HepG2 (cell line): Measurements from ENCODE around the gene CIB2. TPM values are rescaled to one million over a fixed set of nuclear protein-coding genes. Genes with fewer than 3 reads are reported as not detected.

ENCODE experiments used
- ATAC-seq: fragments of 200-7000 bp; cut with Tn5 transposase; 3 replicates; pipeline ENCODE4 v1.9.1; 2020; ENCODE audit warnings: mild to moderate bottlenecking, moderate library complexity
- BruUV-seq: library from RNA; stranded (reverse); fragments of 400-500 nt; replicated peaks from 2 replicates; lab custom pipeline; 2021; lab: Mats Ljungman, UMichigan
- CTCF ChIA-PET: fragments of 300-600 bp; formaldehyde crosslinking; extraction: SDS; loops from one replicate; lab custom pipeline; 2021; ENCODE audit warnings: low total read pairs, inconsistent platforms, low intra/inter-chr PET ratio; lab: Yijun Ruan, JAX
- POLR2A ChIA-PET: fragments of 350-600 bp; sonication (Branson Sonifier 250); formaldehyde crosslinking; loops from one replicate; lab custom pipeline; 2020; ENCODE audit warnings: antibody characterized with exemption, inconsistent platforms; lab: Yijun Ruan, JAX
- DNase-seq: peaks from one replicate; pipeline ENCODE4 v3.0.0-alpha.2; 2015; ENCODE audit warnings: low spot score
- FAIRE-seq: peaks from 3 replicates; lab custom pipeline; 2011; peaks lifted over from hg19 to GRCh38; lab: Jason Lieb, UNC
- H2AFZ ChIP-seq: one replicate; pipeline ENCODE4 v1.6.1; 2011; ENCODE audit warnings: low read length, inconsistent platforms
- H3K27ac ChIP-seq: fragments of 300-600 bp; 3 replicates; pipeline ENCODE4 v1.8.0; 2011; ENCODE audit warnings: mixed run types, mild to moderate bottlenecking, mixed read lengths, low read length, inconsistent platforms; ENCODE audit not compliant: insufficient read depth; ENCODE audit errors: extremely low read length
- H3K27me3 ChIP-seq, 2 experiments: fragments of 200-600 bp in 1 of 2; 2 replicates in 1 of 2; 3 replicates in 1 of 2; pipeline versions ENCODE4 v1.6.0 to v1.8.0; 2011; ENCODE audit warnings: low read length in 2 of 2, mild to moderate bottlenecking in 2 of 2, moderate library complexity in 2 of 2, inconsistent platforms in 1 of 2; ENCODE audit not compliant: insufficient read depth in 2 of 2, control insufficient read depth in 1 of 2
- H3K36me3 ChIP-seq, 2 experiments: fragments of 200-600 bp in 1 of 2; replicated peaks in 1 of 2; 2 replicates in 1 of 2; 3 replicates in 1 of 2; pipeline versions ENCODE4 v1.5.1 to v1.8.0; 2011; ENCODE audit warnings: low read length in 2 of 2, inconsistent platforms in 1 of 2; ENCODE audit not compliant: insufficient read depth in 2 of 2, control insufficient read depth in 1 of 2
- H3K4me1 ChIP-seq: 2 replicates; pipeline ENCODE4 v1.5.1; 2012; ENCODE audit warnings: low read length, inconsistent platforms; ENCODE audit not compliant: insufficient read depth
- H3K4me2 ChIP-seq: 2 replicates; pipeline ENCODE4 v1.6.0; 2011; ENCODE audit warnings: low read depth, low read length, inconsistent platforms
- H3K4me3 ChIP-seq, 3 experiments: fragments of 200-600 bp in 1 of 3; sonication (generic), shearing (Covaris generic) in 1 of 3; replicated peaks in 1 of 3; 2 replicates each; pipeline ENCODE4 v1.5.1; 2011 to 2016; ENCODE audit warnings: low read length in 3 of 3, inconsistent platforms in 2 of 3, low read depth in 2 of 3, mild to moderate bottlenecking in 2 of 3, control low read depth in 1 of 3, mixed read lengths in 1 of 3; ENCODE audit not compliant: insufficient read depth in 1 of 3
- H3K79me2 ChIP-seq: one replicate; pipeline ENCODE4 v1.6.1; 2011; ENCODE audit warnings: low read length, inconsistent platforms; ENCODE audit not compliant: insufficient read depth
- H3K9ac ChIP-seq: 2 replicates; pipeline ENCODE4 v1.6.0; 2011; ENCODE audit warnings: mild to moderate bottlenecking, low read depth, low read length, inconsistent platforms; ENCODE audit not compliant: insufficient read depth
- H3K9me3 ChIP-seq: 2 replicates; pipeline ENCODE4 v1.5.1; 2012; ENCODE audit warnings: mild to moderate bottlenecking, low read length
- H4K20me1 ChIP-seq: 2 replicates; pipeline ENCODE4 v1.6.0; 2011; ENCODE audit warnings: inconsistent platforms, mild to moderate bottlenecking, low read length, moderate library complexity; ENCODE audit not compliant: insufficient read depth
- BORCS8-MEF2B ChIP-seq: sonication (generic); formaldehyde crosslinking; IDR thresholded peaks from 2 replicates; pipeline ENCODE4 v1.8.0; 2022; ENCODE audit warnings: mild to moderate bottlenecking, missing genetic modification reagents
- FOXC1 ChIP-seq: sonication (generic); formaldehyde crosslinking; IDR thresholded peaks from 2 replicates; pipeline ENCODE4 v1.8.0; 2022; ENCODE audit warnings: mild to moderate bottlenecking, missing genetic modification reagents, borderline replicate concordance
- HNRNPLL ChIP-seq: fragments of 200-400 bp; formaldehyde crosslinking; IDR thresholded peaks from 2 replicates; pipeline ENCODE4 v1.6.1; 2017; ENCODE audit warnings: mild to moderate bottlenecking, low read depth, low read length; ENCODE audit not compliant: poor library complexity, severe bottlenecking
- KLF13 ChIP-seq: sonication (generic); formaldehyde crosslinking; IDR thresholded peaks from 2 replicates; pipeline ENCODE4 v1.4.0; 2020; ENCODE audit warnings: mild to moderate bottlenecking, missing genetic modification reagents
- MAZ ChIP-seq, 2 experiments: sonication (generic) in 1 of 2; formaldehyde crosslinking in 1 of 2; IDR thresholded peaks; 2 replicates each; pipeline versions ENCODE4 v1.5.0 to v1.6.1; 2012 to 2020; ENCODE audit warnings: low read depth in 2 of 2, mild to moderate bottlenecking in 2 of 2, borderline replicate concordance in 1 of 2, improper control_type of control experiment in 1 of 2, low read length in 1 of 2, missing genetic modification reagents in 1 of 2, moderate library complexity in 1 of 2
- MTF2 ChIP-seq: sonication (generic); formaldehyde crosslinking; IDR thresholded peaks from 2 replicates; pipeline ENCODE4 v1.5.0; 2020; ENCODE audit warnings: missing genetic modification reagents, borderline replicate concordance
- NRL ChIP-seq: sonication (generic); formaldehyde crosslinking; IDR thresholded peaks from 2 replicates; pipeline ENCODE4 v1.5.0; 2020; ENCODE audit warnings: missing genetic modification reagents, mild to moderate bottlenecking, moderate library complexity, borderline replicate concordance
- PAX8 ChIP-seq: sonication (generic); formaldehyde crosslinking; IDR thresholded peaks from 2 replicates; pipeline ENCODE4 v1.8.0; 2022; ENCODE audit warnings: mild to moderate bottlenecking, missing genetic modification reagents, borderline replicate concordance
- RARA ChIP-seq: IDR thresholded peaks from 2 replicates; pipeline ENCODE4 v1.6.1; 2016; ENCODE audit warnings: missing genetic modification reagents, missing compliant biosample characterization
- SETDB1 ChIP-seq: sonication (generic); formaldehyde crosslinking; IDR thresholded peaks from 2 replicates; pipeline ENCODE4 v1.5.1; 2020; ENCODE audit warnings: missing genetic modification reagents, mild to moderate bottlenecking, borderline replicate concordance
- TAF15 ChIP-seq: fragments of 200-400 bp; formaldehyde crosslinking; IDR thresholded peaks from one replicate; pipeline ENCODE4 v1.6.1; 2018; ENCODE audit warnings: mild to moderate bottlenecking, low read depth, low read length; ENCODE audit not compliant: poor library complexity, severe bottlenecking
- TBX2 ChIP-seq: sonication (generic); formaldehyde crosslinking; IDR thresholded peaks from 2 replicates; pipeline ENCODE4 v1.5.0; 2020; ENCODE audit warnings: missing genetic modification reagents, mild to moderate bottlenecking, borderline replicate concordance
- UBTF ChIP-seq: sonication (generic); formaldehyde crosslinking; IDR thresholded peaks from 2 replicates; pipeline ENCODE4 v1.4.0; 2020; ENCODE audit warnings: mild to moderate bottlenecking, missing genetic modification reagents
- ZNF180 ChIP-seq: sonication (generic); formaldehyde crosslinking; IDR thresholded peaks from 2 replicates; pipeline ENCODE4 v1.4.0; 2020; ENCODE audit warnings: low read depth, missing genetic modification reagents, borderline replicate concordance
- ZNF331 ChIP-seq: sonication (generic); formaldehyde crosslinking; IDR thresholded peaks from 2 replicates; pipeline ENCODE4 v1.4.0; 2020; ENCODE audit warnings: missing genetic modification reagents
- ZNF350 ChIP-seq: sonication (generic); formaldehyde crosslinking; IDR thresholded peaks from 2 replicates; pipeline ENCODE4 v1.4.0; 2020; ENCODE audit warnings: mild to moderate bottlenecking, low read depth, missing genetic modification reagents, borderline replicate concordance
- ZNF563 ChIP-seq: sonication (generic); formaldehyde crosslinking; IDR thresholded peaks from 2 replicates; pipeline ENCODE4 v1.8.0; 2022; ENCODE audit warnings: mild to moderate bottlenecking, moderate library complexity, missing genetic modification reagents
- ZNF615 ChIP-seq: sonication (generic); formaldehyde crosslinking; IDR thresholded peaks from 2 replicates; pipeline ENCODE4 v1.5.0; 2020; ENCODE audit warnings: mild to moderate bottlenecking, missing genetic modification reagents, borderline replicate concordance
- ZNF709 ChIP-seq: sonication (generic); formaldehyde crosslinking; IDR thresholded peaks from 2 replicates; pipeline ENCODE4 v1.5.0; 2020; ENCODE audit warnings: mild to moderate bottlenecking, missing genetic modification reagents
- ZSCAN31 ChIP-seq: sonication (generic); formaldehyde crosslinking; IDR thresholded peaks from 2 replicates; pipeline ENCODE4 v1.5.0; 2020; ENCODE audit warnings: low read depth, mild to moderate bottlenecking, missing genetic modification reagents
- WGBS: methylation state at CpG from one replicate; pipeline ENCODE4 v1.1.6; 2017; ENCODE audit warnings: low lambda C conversion rate; 5-methylcytosine and 5-hydroxymethylcytosine counted together
- in situ Hi-C: cut with HindIII; loops from 2 replicates; pipeline ENCODE4 v1.10.0; 2017; ENCODE audit warnings: low pct_unique_long_range_greater_than_20kb; ENCODE audit not compliant: extremely low pct_ligation_motif_present
- intact Hi-C: fragments of 100-400 bp; cut with micrococcal nuclease; formaldehyde crosslinking; loops from one replicate; pipeline ENCODE4 v1.10.0; 2022; ENCODE audit not compliant: unreplicated experiment
- polyA plus RNA-seq, 8 experiments: library from polyadenylated mRNA; depleted of rRNA in 3 of 8; stranded (reverse) in 7 of 8; unstranded in 1 of 8; fragments of >200 nt; fragmentation: Illumina TruSeq in 4 of 8; extraction: Trizol in 4 of 8; gene quantifications; 2 replicates each; pipeline versions ENCODE4 v1.2.1 to v1.2.3, GENCODE V29; 2011 to 2016; ENCODE audit warnings: low read depth in 4 of 8, missing spikeins in 1 of 8, mixed read lengths in 1 of 8; ENCODE audit not compliant: insufficient read depth in 1 of 8
- total RNA-seq, 5 experiments: library from RNA; depleted of rRNA; stranded (reverse); fragments of >200 nt; fragmentation: Illumina TruSeq; extraction: Trizol; gene quantifications; 2 replicates each; pipeline ENCODE4 v1.2.3, GENCODE V29; 2016; ENCODE audit warnings: low read depth in 1 of 5

CIB2 gene
- total and polyA plus RNA-seq, 2 of the 13 experiments (the other 11 are each of a cell fraction or from before 2014, with no cell fraction given), result 1.4 to 1.5 TPM

GRCh38 chr15:78149805-78150751, 18.8 kb upstream of the CIB2 start:
- no peak overlapping the region for H3K27ac ChIP-seq
- H3K4me2 ChIP-seq, result peak overlapping the region; percentile 93
- H3K9me3 ChIP-seq, result no peaks in the 10 kb centered on the region
- FAIRE-seq (no peak), ATAC-seq (no peak; the same call in 2 of the 3 replicates), DNase-seq (peak; percentile 25)
- in situ Hi-C loops, result no loop called here
- intact Hi-C loops, result loop anchor here (1.0 kb wide), 1 partner anchor 19 kb away; the partner anchor contains the start of gene CIB2
- BruUV-seq, result no TSS peak
- H3K4me3 ChIP-seq, result peak overlapping the region; percentile 75 to 85 (median 84)
- WGBS, result 1% methylated on average over 17 of the region's 20 CpGs
- H3K4me1 ChIP-seq, result peaks cover 26% of the 10 kb centered on the region
- peaks cover 3% of the 10 kb centered on the region; the same call in 1 of the 2 replicates for H4K20me1 ChIP-seq
- peak overlapping the region; percentile 74 for H3K9ac ChIP-seq
- H3K36me3 ChIP-seq, result no peaks in the 10 kb centered on the region
- H2AFZ ChIP-seq, result no peak overlapping the region
- no peaks in the 10 kb centered on the region for H3K27me3 ChIP-seq
- H3K79me2 ChIP-seq, result peaks cover 15% of the 10 kb centered on the region
- ChIA-PET CTCF (no interaction called here), POLR2A (interaction anchor here (1.4 to 1.5 kb wide), 2 partner anchors 15 to 19 kb away, joined by 3 to 11 read pairs; partner anchors contain the start of gene CIB2)
- TF ChIP-seq ZNF563 (CRISPR knock-in tag) (0 out of 2 replicates have a peak, but pooled peaks have one; percentile 22), RARA (CRISPR knock-in tag) (no peak), KLF13 (CRISPR knock-in tag) (no peak), FOXC1 (CRISPR knock-in tag) (peak; percentile 59; the same call in 1 of the 2 replicates), ZNF615 (CRISPR knock-in tag) (no peak), ZNF350 (0 out of 2 replicates have a peak, but pooled peaks have one; percentile 5), ZNF180 (CRISPR knock-in tag) (no peak), TAF15 (peak; percentile 42), NRL (CRISPR knock-in tag) (0 out of 2 replicates have a peak, but pooled peaks have one; percentile 21), SETDB1 (CRISPR knock-in tag) (no peak), UBTF (CRISPR knock-in tag) (peak; percentile 53; the same call in 1 of the 2 replicates), MTF2 (peak; percentile 31; the same call in 1 of the 2 replicates), TBX2 (peak; percentile 41; the same call in 1 of the 2 replicates), ZNF331 (CRISPR knock-in tag) (0 out of 2 replicates have a peak, but pooled peaks have one; percentile 10), PAX8 (0 out of 2 replicates have a peak, but pooled peaks have one; percentile 56), HNRNPLL (peak; percentile 70), BORCS8-MEF2B (CRISPR knock-in tag) (no peak), MAZ (IDR thresholded peaks at IDR 0.05; ENCODE audit: borderline replicate concordance, low read depth, low read length) (no peak), MAZ (CRISPR knock-in tag; IDR thresholded peaks at IDR 0.05; ENCODE audit: low read depth) (0 out of 2 replicates have a peak, but pooled peaks have one; percentile 5), ZNF709 (0 out of 2 replicates have a peak, but pooled peaks have one; percentile 25), ZSCAN31 (CRISPR knock-in tag) (0 out of 2 replicates have a peak, but pooled peaks have one; percentile 6)
